GM12874 (cell line): ENCODE measurements around the gene MYMK.
A peak's percentile ranks its signal among the peaks of the same experiment; 100 is the strongest.

Source experiments
- TF ChIP-seq, protein P1 (sequence below): IDR thresholded peaks from 2 replicates; pipeline ENCODE4 v1.5.1; 2011; ENCODE audit warnings: low read depth, mild to moderate bottlenecking, control low read depth, low read length, moderate library complexity; ENCODE audit not compliant: insufficient read depth

MYMK gene

DNA sequence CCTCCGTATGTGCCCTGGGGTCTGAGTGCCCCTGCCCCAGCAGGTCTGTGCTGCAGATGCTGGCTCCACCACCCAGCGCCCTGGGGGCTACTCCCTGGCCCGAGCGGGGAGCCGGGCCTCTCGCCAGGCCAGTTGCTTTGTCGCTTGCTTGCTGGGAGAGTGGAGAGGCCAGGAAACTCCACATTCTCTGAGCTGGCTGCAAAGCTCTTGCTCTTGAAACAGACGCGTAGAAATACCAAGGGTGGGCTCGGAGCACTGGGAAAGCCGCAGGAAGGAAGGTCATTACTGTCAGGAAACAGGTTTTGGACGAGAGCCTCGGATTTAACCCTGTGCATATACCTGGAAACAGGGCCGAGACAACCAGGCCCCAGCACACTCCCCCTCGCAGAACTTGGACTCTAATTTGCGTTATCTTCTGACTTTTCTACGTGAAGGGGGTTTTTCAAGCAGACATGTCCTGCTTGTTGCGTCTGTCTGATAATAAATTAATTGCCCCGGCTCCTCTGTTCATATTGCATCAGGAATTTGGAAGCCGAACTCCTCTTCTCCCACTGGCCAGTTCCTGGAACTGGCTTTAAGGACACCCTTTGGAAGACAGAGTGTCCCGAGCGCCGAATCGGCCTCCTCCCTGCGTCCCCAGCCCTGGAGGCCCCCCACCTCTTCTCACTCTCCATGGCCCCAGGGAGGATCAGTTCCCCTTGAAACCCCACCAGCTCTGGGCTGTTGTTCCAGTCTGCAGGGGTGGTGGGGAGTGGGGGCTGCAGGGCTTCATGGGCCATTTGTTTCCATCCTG is 20.9 kb upstream of the MYMK start:
- TF ChIP-seq, protein P1, sequence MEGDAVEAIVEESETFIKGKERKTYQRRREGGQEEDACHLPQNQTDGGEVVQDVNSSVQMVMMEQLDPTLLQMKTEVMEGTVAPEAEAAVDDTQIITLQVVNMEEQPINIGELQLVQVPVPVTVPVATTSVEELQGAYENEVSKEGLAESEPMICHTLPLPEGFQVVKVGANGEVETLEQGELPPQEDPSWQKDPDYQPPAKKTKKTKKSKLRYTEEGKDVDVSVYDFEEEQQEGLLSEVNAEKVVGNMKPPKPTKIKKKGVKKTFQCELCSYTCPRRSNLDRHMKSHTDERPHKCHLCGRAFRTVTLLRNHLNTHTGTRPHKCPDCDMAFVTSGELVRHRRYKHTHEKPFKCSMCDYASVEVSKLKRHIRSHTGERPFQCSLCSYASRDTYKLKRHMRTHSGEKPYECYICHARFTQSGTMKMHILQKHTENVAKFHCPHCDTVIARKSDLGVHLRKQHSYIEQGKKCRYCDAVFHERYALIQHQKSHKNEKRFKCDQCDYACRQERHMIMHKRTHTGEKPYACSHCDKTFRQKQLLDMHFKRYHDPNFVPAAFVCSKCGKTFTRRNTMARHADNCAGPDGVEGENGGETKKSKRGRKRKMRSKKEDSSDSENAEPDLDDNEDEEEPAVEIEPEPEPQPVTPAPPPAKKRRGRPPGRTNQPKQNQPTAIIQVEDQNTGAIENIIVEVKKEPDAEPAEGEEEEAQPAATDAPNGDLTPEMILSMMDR = no peak

DNA sequence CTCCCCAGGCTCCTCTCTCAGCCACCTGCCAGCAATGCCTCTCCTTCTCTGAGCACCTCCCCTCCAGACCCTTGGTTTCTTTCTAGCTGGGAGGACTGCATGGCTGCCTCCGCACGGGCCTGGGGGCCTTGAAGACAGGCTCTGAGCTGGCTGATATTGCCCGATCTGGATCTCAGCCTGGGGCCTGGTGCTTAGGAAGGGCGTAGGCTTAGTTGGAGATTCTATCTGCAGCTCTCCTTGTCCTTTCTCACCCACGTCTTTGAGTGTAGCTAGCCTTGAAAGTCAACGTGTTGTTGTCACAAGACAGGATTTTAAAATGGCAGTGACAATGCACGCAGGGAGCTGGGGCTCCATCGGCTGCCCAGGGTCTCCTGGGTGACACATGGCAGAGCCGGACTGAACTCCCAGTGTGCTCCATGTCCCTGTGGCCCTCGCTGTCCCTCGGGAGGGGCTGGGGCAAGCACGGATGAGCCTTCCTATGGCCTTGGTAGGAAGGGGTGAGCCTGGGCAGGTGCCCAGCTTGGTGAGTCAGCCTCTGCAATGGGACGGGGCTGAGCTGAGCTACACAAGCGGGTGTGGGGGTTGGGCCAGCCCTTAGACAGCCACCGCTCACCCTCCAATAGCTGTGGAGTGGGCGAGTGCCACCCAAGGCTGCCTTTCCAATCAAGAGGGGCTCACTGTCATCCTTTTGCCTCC is 19.2 kb upstream of the MYMK start:
- TF ChIP-seq, protein P1 = no peak

DNA sequence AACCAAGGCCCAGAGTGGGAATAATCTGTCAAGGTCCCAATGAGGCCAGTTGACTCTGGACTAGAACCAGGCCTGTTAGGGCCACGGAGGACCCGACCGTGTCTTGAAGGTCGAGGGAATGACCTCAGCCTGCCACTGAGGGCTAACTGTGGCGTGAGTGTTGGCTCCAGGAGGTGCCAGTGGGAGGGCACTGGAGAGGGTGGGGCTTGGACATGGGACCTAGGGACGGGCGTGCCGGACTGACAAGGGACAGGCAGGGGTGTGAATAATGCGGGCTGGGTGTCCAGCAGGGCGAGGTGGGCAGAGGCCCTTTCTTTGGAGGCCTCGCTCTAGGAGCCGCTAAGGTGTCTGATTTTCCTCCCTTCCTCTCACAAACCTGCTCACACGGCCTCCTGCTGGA is 17.2 kb upstream of the MYMK start:
- TF ChIP-seq, protein P1 = no peak

DNA sequence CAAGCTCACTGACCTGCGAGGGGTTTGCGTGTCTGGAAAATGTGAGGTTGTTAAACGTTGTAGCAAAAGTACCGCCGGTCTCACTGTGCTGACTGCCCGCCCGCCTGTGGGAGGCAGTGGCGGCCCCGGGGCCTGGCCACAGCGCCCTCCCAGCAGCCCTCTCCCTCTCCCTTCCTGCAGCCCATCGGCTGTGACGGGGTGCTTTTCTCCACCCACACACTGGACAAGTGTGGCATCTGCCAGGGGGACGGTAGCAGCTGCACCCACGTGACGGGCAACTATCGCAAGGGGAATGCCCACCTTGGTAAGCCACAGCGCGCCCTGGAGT is 15.9 kb upstream of the MYMK start:
- TF ChIP-seq, protein P1 = peak; percentile 18; the same call in 1 of the 2 replicates

DNA sequence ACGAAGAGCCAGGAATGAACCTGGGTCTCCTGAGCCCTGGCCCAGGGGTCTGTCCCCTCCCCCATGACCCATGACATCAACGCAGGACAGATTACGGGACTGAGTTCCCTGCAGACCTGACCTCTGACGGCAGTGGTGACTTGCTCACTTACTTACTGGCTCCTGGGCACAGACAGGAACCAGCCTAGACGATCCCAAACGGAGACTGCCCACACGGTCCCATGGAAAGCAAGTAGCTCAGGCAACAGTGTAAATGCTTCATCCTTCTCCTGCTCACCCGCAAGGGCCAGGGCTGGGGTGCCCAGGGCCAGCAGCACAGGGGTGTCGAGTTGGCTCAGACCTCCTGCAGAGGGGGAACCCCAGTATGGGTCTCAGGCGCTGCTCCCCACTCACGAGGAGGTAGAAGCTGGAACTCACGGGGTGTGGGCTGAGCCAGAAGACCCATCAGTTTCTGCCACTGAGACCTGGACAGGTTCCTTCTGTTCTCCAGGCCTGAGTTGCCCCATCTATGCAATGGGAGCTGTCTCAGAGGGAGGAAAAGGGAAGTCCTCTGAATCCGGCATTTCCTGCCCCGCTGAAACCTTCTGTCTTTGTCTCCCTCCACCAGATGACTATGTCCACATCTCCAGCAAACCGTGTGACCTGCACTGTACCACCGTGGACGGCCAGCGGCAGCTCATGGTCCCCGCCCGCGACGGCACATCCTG is 15.4 kb upstream of the MYMK start:
- TF ChIP-seq, protein P1 = no peak

DNA sequence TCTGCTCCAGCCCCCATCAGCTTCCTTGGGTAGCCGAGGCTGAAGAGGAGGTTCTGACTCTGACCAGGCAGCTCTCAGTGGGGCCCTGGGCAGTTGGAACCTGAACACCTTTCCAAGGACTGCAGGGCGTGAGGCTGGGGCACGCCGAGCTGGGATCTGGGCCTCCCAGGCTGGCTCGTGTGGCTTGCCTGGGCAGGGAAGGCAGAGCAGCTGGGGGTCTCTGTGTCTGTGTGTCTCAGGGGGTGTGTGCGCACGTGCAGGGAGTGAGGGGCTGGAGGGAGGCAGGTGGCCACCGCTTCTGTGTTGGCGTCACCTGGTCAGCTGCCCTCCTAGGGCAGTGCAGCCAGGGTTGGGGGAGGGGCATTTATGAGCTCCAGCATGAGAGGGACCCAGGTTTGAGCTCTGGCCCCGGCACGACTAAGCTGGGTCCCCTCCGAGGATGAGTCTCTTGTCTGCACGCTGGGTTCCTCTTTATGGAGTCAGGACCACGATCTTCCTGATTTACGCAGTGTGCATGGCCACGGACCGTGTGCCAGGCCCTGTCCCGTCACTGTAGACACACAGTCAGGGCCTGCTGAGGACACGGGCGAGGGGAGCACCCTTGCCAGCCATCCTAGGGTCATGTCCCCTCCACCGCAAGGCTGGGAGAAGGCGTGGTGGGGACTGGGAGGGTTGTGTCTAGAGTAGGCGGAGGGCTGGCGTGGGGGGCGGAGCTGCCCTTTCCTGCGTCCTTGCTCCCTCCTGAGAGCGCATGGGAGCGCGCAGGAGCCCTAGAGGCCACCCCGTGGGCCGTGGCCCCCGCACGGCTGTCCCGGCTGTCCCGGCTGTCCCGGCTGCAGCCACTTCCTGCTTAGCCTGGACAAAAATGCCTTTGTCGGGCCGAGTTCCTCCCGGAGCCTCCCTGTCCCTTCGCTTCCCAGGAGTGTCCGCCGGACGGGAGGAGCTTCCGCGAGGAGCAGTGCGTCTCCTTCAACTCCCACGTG is 14.4 kb upstream of the MYMK start:
- TF ChIP-seq, protein P1 = no peak
